DLD1 (cell line): Measurements from ENCODE around the gene PCDHGA4.
"Not testable (repeated sequence)": the region's sequence is repeated elsewhere in the genome, so short reads cannot be mapped to it uniquely, and the experiment has no call there.

Experiments used
- in situ Hi-C: cut with HindIII; loops from 2 replicates; pipeline ENCODE4 v1.10.0; 2017; ENCODE audit warnings: low sequenced_read_pairs

Gene PCDHGA4

GRCh38 chr5:141345327-141345726 lies 9.5 kb upstream of the PCDHGA4 start:
- in situ Hi-C loops: loop anchor here (25.0 kb wide), 1 partner anchor 167 kb away; no protein-coding TSS in a partner anchor

- in situ Hi-C loops: loop anchor here (25.0 kb wide), 1 partner anchor 166 kb away; no protein-coding TSS in a partner anchor
These were observed 8.8 kb upstream of the PCDHGA4 start for GRCh38 chr5:141346017-141346416.

GRCh38 chr5:141349917-141350619 lies 4.8 kb upstream of the PCDHGA4 start, which contains the start of gene PCDHGB1:
PCDHGB1 (plus strand) TSS chr5:141350099; CDS start chr5:141350261, 162 bp downstream.
- in situ Hi-C loops: loop anchor here (25.0 kb wide), 1 partner anchor 162 kb away; no protein-coding TSS in a partner anchor

GRCh38 chr5:141351591-141351990 lies 3.2 kb upstream of the PCDHGA4 start:
- in situ Hi-C loops: no loop called here

GRCh38 chr5:141355641-141356040 lies 820 bp downstream of the PCDHGA4 start:
- in situ Hi-C loops: no loop called here

- in situ Hi-C loops: no loop called here
These were observed 1.3 kb downstream of the PCDHGA4 start for GRCh38 chr5:141356133-141356532.

GRCh38 chr5:141356950-141357349 lies 2.1 kb downstream of the PCDHGA4 start:
- in situ Hi-C loops: no loop called here

- in situ Hi-C loops: no loop called here
These were observed 5.1 kb downstream of the PCDHGA4 start, which contains the start of gene PCDHGB2 for GRCh38 chr5:141359790-141360426. PCDHGB2 (plus strand) TSS chr5:141359994; CDS start chr5:141360136, 142 bp downstream.

- in situ Hi-C loops: no loop called here
These were observed 5.9 kb downstream of the PCDHGA4 start for GRCh38 chr5:141360685-141361084.

- in situ Hi-C loops: no loop called here
These were observed 7.9 kb downstream of the PCDHGA4 start for GRCh38 chr5:141362719-141363118.

- in situ Hi-C loops: no loop called here
These were observed 9.3 kb downstream of the PCDHGA4 start, which contains the start of gene PCDHGA5 for GRCh38 chr5:141363952-141364660. PCDHGA5 (plus strand) TSS chr5:141364162; CDS start chr5:141364331, 169 bp downstream.

GRCh38 chr5:141366016-141366896 lies 11.4 kb downstream of the PCDHGA4 start:
- in situ Hi-C loops: no loop called here

- in situ Hi-C loops: no loop called here
These were observed 15.4 kb downstream of the PCDHGA4 start, which contains the start of gene PCDHGB3 for GRCh38 chr5:141369994-141370848. PCDHGB3 (plus strand) TSS chr5:141370242; CDS start chr5:141370395, 153 bp downstream.

- in situ Hi-C loops: no loop called here
These were observed 17.0 kb downstream of the PCDHGA4 start for GRCh38 chr5:141371572-141372475.

GRCh38 chr5:141373673-141374317 lies 19.0 kb downstream of the PCDHGA4 start, which contains the start of gene PCDHGA6:
PCDHGA6 (plus strand) TSS chr5:141373891; CDS start chr5:141374084, 193 bp downstream.
- in situ Hi-C loops: no loop called here

GRCh38 chr5:141374627-141375026 lies 19.8 kb downstream of the PCDHGA4 start:
- in situ Hi-C loops: no loop called here

GRCh38 chr5:141375444-141376155 lies 20.8 kb downstream of the PCDHGA4 start:
- in situ Hi-C loops: not testable (repeated sequence)
